Germinal center (tissue), 1 donor: ENCODE measurements around the gene KCNJ2.

ENCODE experiments used
- DNase-seq: peaks from one replicate; pipeline ENCODE4 v3.0.0; 2012; ENCODE audit warnings: mixed read lengths, low spot score

Gene KCNJ2

DNA sequence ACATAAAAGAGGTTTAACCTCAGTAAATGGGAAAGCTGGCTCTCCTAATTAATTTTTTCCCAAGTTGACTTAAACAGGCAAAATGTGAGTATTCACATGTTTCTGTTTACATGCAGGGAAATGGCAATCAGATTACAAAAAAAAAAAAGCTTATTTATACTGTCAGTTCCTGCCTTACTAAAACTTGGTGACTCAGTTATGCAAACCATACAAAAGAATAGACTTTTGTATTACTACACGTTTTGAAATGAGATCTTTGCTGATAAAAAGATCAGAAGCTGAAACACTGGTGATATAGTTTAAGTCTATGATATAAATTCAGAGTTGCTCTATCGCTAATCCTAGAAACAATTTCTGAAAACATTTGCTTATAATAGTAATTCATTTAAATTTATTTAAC lies 9.4 kb upstream of the KCNJ2 start:
- no peak for DNase-seq

DNA sequence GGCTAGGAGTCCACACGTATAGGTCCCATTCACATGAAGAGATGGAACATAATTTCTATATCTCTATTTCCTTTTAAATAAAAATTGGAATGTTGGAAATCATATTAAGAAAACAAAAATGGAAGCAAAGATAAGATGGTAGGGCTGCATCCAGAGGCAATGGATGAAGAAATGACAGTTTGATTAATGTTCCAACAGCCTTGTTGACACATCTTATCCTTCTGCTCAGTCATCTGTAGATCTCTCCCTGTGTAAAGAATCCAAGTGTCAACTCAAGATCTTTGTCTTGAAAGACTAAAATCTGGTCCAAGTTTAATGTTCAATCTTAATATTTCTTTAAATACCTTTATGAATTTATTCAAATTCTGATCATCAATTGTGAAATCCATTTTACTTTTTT lies 7.8 kb upstream of the KCNJ2 start:
- DNase-seq: no peak

DNA sequence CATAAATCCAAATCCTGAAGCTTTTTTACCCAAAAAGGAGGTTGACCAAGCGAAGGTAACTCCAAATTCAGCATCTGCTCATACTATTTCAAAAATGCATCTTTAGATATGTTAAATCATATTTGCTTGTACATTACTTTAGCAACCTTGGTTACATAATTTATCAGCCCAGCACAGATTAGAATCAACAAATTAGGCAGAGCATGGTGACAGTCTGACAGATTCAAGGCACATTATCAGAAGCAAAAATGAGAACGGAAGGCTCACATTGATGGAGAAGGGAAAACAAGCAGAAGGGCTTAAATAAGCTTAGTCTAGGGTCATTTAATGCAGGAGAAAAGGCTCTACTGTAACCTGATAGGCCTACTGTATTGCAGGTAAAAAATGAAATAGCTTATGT lies 3.9 kb upstream of the KCNJ2 start:
- no peak for DNase-seq

DNA sequence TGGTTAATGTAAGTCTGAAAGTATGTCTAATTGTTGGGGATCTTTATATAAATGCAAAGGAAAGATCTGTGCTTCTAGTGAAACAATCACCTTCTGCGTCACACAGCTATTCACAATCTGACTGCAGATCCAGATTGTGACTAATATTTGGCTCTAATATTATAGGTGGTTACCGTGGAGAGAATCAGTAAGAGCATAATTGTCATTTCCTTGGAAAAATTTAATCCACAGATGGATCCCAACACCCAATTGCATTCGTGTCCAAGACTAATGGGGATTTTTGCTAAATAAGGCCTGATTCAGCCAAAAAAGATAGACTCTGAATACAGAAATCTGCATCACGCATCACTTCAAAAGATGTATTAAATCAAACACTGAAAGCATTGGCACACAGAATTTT lies 2.7 kb upstream of the KCNJ2 start:
- no peak for DNase-seq

DNA sequence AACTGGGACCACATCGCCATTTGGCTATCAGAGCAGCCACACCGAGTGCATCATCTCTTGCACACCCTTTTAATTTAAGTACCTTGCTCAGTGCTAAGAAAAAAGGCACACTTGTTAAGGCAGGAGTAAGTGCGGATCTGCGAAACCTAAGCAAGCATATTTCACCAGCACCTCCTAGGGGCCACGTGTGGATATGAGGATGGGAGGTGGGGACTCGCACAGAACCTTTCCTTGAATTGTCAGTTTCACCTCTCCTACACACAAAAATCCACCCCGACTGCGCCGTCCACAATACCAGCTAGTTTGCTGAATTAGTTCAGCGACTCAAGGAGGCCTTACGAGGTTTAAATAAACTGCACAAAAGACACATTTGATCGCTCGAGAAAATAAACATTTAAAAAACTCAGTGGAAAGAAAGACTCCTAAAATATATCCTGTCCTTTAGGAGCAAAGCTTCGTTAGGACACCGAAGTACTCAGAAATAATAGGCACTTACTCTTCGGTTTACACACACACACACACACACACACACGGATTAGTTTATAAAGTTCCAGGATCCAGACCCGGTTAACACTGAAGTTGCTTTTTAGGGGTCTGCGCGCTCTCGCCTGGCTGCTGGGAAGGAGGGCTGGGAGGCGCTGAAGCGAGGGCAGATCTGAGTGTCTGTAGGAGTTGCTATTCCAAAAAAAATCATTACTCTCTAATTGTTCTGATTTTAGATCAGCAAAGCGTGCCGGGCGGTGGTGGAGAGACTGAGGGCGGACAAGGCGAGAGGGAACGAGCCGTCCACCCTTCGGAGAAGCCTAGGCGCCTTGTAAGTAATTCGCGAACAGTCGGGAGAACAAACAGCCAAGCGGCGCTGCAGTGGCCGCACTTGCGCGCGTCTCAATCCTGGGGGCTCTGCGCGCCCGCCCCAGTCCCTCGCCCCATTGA lies 1.0 kb upstream of the KCNJ2 start:
- DNase-seq: peak; percentile 22

DNA sequence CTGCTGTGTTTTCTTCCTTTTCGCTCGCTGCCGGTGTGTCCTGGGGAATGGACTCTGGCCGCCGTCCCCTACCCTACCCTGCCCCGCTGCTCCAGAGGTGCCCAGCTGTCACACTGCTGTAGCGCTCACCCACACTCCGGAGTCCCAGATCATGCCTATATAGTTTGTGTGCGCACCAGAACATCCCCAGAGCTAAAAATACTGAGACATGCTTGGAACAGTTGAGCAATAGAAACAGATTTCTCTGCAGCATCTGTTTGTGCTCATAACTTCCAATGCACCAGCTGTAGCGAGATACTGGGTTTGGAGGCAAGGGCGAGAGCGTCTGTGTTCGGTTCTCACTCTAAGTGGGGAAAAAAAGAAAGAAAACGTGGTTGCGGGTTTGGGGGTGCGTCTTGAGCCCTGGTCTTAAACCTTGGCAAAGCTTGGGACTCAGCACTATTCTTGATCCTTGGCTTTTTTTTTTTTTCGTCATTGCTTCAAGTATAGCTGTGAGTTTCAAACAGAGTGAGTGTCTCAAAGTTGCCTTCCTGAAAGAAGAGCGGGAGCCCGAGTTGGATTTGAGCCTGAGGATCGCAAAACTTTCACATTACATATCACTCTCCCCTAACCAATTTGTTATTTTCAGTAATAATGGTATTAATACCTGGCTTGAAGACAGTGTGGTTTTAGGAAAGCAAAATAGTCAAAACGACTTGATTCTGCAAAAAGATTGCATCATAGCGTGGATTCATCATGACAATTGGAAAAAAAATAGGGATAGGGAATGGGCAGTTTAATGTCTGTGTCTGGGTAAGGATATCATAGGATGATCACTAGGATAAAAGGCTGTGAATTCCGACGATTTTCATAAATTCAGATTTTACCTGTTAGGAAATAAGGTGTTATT lies 621 bp downstream of the KCNJ2 start:
- DNase-seq: no peak

DNA sequence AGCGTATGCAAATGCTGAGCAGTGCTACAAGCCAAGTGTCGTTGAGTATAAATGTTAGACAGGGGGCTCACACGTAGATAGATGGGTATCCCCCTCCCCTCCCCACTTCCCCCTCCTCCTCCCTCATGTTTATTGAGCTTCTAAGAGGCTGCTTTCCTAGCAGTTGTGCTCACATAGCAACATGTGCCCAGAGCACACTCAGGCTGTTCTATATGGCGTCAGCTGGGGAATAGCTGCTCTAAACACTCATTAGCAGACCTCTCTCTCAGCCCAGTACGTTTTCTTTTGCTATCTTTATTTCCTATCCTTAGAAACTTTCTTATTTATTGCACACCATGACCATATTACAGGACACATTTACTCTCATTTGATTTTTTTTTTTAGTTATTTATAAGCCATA lies 1.8 kb downstream of the KCNJ2 start:
- DNase-seq: no peak

DNA sequence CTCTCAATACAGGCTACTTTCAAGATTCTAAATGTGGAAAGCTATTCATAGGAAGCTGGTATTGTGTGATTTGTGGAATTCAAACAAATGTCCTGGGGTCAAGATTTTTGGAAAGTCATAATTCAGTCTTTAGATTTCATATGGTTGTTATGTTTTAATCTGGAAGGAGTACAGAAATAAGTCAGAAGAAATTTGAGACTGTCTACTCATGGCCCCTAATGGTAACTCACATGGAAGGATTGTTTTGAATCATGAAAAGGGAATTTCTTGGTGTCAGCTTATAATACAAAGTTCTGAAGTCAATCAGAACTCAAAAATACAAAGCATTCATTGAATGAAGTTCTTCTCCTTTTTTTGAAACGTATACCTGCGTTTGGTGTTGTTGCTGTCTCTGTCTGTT lies 3.1 kb downstream of the KCNJ2 start:
- no peak for DNase-seq

DNA sequence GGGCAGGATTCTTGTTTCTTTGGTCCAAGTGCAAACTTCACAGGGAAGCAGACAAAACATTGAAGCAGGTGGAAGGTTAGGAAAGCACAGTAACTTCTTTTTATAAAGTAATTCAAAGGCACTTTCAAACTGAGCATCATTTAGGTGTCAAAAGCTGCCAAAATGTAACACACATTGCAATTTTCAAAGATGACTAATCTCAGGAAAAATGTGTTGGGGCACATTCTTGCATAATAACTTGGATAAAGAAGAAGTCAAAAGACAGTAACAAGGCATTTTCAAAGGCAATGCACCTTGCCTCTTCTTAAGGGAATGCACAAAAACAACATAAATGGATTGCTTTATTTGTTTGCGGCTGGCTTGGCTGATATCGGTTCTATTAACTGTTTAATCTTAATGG lies 3.6 kb downstream of the KCNJ2 start:
- no peak for DNase-seq

DNA sequence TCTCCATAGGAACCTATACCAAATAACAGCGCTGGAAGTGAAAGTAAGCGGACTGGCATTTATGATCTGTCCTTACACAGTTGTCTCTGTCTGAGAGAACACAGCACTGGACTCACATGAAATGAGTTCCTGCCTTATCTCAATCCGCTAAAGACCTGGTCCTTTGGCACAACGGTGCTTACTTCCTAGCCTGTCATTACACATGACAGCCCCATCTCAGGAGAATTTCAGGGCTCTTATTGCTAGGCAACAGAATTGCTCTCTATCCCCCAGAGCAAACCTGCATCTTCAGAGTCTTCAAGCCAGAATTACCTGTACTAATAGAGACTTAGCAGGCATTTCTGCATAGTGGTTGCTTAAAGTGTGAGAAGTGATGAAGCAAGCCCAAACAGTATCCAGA lies 4.3 kb downstream of the KCNJ2 start:
- DNase-seq: no peak

DNA sequence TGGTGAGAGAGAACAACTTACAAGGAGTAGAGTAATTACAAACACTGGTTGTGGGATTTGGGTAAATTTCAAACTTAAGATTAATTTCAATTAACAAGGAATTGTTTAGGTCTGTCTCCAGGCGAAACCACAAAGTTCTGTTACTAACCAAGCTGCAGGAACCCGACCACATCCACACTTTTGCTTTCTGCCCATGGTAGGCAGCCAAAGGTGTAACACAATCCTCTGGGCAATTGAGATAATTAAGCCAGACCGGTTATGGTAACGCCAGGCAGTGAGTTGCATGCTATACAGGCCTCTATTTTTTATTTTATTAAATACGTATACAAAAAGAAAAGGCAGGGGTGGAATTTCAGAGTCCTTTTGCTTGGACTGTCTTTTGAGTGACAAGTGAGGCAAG lies 12.0 kb downstream of the KCNJ2 start:
- DNase-seq: no peak

DNA sequence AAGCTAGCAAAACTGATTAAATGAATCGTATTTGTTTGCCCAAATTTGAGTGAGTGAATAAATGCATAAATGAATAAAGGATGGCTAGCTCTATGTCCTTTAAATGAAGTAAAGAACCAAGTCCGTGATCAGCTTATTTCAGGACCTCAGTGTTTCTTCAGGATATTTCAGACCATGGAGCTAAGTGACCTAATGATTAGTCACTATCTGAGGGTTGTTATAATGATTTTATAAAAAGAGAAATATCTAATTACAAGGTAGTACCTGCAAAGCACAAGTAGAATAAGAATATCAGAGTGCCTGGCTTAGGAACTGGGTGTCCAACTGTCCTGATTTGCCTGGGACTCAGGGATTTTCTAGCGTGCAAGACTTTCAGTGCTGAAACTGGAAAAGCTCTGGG lies 12.5 kb downstream of the KCNJ2 start:
- no peak for DNase-seq

DNA sequence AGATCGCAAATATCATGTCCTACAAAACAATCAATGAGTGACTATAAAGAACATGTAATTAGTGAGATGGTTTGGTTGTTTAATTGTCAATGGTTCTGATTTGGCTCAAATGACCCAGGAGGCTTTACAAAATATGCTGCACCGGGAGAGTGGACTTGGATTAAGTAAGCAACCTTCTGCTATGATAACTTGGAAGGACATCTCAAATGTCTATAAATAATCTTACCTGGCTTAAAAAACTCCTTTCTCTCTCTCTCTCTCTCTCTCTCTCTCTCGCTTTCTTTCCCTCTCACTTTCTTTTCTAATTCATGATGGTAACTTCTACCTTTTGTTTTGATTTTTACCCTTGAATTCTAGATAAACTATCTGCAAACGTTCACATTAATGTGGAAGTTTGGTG lies 14.2 kb downstream of the KCNJ2 start:
- no peak for DNase-seq

DNA sequence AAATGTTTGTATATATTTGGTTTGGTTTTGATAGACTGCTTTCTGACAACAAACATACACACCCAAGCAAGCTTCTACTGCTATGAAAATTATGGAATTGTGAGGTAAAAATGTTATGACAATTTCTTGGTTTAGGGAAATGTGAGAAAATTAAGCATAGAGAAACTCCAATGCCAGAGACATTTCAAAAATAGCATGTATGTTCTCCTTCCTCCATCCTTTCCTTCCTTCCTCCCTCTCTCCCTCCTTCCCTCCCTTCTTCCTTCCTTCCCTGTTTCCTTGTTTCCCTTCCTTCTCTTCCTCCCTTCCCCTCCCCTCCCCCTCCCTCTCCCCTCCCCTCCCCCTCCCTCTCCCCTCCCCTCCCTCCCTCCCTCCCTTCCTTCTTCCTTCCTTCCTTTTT lies 14.9 kb downstream of the KCNJ2 start:
- no peak for DNase-seq

DNA sequence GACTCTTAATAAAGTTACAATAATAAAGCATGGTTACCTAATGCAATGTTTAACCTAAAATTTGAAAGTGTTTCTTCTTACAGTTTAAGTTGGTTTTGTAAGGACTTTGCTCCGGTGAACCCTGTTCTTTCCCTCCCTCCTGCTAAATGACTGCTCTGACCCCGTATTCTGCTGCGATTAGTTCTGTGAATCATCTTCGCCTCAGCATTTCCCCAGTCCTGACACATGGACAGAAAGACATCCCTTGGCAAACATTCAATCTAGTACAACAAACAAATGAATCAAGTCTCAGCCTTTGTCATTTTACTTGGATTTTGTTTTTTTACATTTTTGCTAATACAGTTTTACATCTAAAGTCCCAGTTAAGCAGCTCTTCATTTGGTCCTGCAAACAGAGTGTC lies 15.4 kb downstream of the KCNJ2 start:
- no peak for DNase-seq

DNA sequence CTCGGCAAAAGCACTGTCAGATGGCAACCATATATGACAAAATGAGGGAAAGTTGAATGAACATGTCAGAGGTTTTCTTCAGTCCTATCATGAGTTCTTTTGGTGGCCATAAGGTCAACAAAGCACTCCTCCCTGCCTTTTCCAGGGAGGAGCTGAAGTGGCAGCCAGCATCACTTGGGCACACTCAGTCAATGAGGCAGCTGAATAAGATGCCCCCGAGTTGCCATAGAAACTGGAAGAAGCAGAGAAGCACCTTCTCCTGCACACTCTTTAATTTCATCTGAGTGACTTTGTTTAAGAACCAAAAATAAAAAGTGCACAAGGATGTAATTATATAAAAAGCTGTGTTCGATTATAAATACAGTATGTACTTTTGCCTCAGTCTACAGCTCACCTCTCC lies 16.0 kb downstream of the KCNJ2 start:
- DNase-seq: no peak

DNA sequence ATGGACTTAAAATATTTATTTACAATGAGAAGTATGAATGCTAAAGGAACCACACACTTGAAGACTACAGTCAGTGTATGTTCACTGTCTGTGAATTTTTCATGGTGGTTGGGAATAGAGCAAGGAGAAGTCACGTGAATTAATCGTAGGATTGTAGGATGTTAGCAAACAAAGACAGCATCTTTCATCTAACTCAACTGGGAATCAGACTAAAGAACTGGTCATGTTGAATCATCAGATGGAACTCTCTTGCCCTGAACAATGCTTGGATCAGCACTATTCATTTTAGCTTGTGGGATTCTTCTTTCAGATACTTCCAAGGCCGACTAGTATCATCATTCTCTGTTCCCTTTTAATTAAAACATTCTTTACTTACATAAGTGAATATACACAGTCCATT lies 18.1 kb downstream of the KCNJ2 start:
- DNase-seq: no peak

DNA sequence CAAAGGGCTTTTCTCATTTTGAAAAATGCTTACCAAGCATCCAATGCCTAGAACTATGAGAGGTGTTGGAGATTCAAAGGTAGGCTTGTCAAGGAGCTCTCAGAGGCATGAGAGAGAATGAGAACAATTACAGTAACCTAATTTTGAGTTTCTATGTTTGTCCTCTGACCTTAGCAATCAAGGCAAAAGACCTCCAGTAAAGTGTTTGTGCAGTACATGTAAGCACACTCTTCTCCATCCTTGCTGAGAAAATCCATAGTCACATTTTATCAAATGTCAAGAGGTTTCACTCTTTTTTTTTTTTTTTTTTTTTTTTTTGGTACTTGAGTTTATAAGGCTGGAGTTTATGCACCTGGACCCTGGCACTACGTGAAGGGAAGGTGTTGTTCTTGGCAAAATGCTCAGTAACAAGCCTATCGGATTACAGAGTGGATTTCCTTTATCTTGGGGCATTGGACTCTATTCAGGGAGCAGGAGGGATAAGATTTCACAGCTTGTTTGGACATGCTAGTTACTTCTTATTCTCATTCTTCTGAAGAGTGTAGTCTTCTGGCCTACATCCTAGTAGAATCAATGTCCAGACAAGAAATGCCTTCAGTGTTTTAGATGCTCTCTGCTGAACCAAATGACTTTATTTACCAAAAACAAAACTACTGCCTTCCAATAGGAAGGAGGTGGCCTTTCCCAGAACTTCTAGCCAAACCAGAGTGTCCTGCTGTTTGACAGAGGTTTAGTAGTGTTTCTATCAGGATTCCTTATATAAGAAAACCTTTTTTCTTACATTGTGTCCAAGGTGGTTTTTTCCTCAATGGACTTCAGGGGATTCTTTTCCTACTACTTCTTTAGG lies 21.9 kb downstream of the KCNJ2 start:
- no peak for DNase-seq

DNA sequence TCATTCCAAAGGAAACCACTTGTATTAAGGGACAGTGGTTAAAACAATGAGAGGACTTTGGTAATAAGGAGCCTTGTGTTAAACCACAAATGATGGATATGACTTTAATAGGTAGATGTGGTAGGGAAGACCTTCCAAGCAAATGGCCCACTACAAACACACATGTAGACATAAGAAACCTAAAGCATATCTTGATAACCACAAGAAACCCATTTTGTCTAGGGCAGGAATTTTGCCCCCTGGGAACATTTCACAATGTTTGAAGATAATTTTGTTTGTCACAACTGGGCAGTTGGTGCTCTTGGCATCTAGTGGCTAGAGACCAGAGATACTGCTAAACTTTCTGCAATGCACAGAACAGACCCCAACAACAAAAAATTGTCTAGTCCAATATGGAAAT lies 25.8 kb downstream of the KCNJ2 start:
- no peak for DNase-seq

DNA sequence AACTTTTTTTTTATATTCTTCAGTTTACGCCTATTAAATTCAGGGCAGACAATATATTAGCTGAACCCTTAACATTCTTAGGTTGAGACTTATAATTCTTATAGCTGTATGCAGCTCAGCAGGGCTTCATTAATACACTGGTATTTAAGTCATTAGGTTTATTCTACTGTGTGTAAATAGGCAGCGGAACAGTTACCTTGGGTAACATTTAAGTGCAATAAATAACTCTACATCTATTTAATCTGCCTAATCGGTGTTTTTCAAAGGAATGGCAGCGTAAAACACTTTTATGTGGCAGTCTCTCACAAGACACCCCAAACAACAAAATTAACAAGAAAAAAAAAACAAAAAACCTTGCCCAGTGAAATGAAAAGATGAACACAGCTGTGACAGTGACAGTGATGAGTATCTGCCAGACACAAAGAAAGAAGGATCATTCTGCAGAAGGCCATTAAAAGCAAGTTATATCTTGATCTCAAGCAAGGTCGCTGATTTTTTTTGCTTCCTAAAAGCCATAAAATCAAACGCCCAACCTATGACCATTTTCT lies 32.6 kb downstream of the KCNJ2 start:
- DNase-seq: no peak

DNA sequence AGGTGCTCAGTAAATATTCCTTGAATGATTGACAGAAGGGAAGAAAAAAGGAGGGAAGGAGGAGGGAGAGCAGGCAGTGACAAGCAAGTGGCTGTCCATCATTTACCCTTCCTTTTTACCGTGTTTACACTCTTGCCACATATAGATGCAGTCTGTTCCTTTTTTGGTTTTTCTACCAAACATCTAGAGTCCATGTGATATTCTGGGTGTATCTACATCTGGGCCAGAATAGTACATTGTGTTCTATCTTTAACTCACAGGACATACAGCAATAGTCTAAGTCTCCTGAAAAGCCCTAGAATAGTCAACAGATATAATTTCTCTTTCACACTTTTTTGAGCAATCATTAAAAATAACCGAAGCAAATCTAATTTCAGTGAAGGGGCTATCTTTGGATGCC lies 33.5 kb downstream of the KCNJ2 start:
- DNase-seq: no peak

DNA sequence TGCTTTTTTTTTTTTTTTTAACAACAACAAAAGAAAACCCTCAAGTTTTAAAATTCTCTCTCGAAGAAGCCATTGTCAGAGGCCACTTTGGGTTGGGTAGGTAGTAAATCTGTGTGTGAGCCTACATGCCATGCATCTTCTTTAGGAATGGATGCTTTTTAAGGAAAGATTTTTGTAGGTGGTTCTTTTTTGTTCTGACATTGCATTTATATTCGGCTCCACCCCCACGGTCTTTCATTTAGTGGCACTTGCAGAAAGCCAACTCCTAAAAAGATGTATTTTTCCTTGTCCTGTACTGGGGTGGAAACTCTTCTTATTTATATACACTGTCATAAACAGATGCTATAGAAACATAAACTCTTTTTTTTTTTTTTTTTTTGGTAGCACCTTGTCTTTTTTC lies 35.1 kb downstream of the KCNJ2 start:
- no peak for DNase-seq
